HEK293 (cell line): ENCODE measurements around the gene STRADA.

Source experiments
- CTCF ChIA-PET: fragments of 350-600 bp; formaldehyde crosslinking; extraction: SDS; loops from one replicate; lab custom pipeline; 2021; ENCODE audit warnings: antibody characterized with exemption; lab: Yijun Ruan, JAX
- POLR2A ChIA-PET: fragments of 300-600 bp; formaldehyde crosslinking; extraction: SDS; loops from one replicate; lab custom pipeline; 2020; ENCODE audit warnings: antibody characterized with exemption, inconsistent platforms; lab: Yijun Ruan, JAX
- H3K27ac ChIP-seq: fragments of 200-500 bp; sonication (Bioruptor generic); 2 replicates; pipeline ENCODE4 v1.5.1; 2014; ENCODE audit warnings: low read depth, low read length, control low read depth, inconsistent platforms; ENCODE audit errors: extremely low read depth
- H3K36me3 ChIP-seq, 2 experiments: fragments of 200-500 bp in 1 of 2; sonication (Bioruptor generic) in 1 of 2; 1 replicate in 1 of 2; 2 replicates in 1 of 2; pipeline ENCODE4 v1.5.1; 2014 to 2017; ENCODE audit warnings: inconsistent platforms in 2 of 2, low read length in 2 of 2; ENCODE audit not compliant: control insufficient read depth in 2 of 2, insufficient read depth in 1 of 2
- H3K4me1 ChIP-seq: fragments of 200-500 bp; sonication (Bioruptor generic); 2 replicates; pipeline ENCODE4 v1.5.1; 2014; ENCODE audit warnings: mild to moderate bottlenecking, low read length, inconsistent platforms; ENCODE audit not compliant: control insufficient read depth, insufficient read depth
- H3K4me3 ChIP-seq: 2 replicates; pipeline ENCODE4 v1.5.1; 2011; ENCODE audit warnings: low read depth, mild to moderate bottlenecking, control low read depth, low read length, moderate library complexity
- H3K9me3 ChIP-seq: fragments of 200-500 bp; sonication (Bioruptor generic); 2 replicates; pipeline ENCODE4 v1.5.1; 2014; ENCODE audit warnings: low read depth, low read length, inconsistent platforms; ENCODE audit not compliant: control insufficient read depth, insufficient read depth
- GLI2 ChIP-seq: fragments of 450-650 bp; formaldehyde crosslinking; IDR thresholded peaks from 2 replicates; pipeline ENCODE4; 2017; ENCODE audit warnings: missing biosample characterization, missing genetic modification characterization, low read depth, borderline replicate concordance
- KLF1 ChIP-seq: fragments of 450-650 bp; formaldehyde crosslinking; IDR thresholded peaks from 2 replicates; pipeline ENCODE4 v1.5.1; 2016; ENCODE audit warnings: missing biosample characterization, missing genetic modification characterization
- MYNN ChIP-seq: fragments of 450-650 bp; formaldehyde crosslinking; IDR thresholded peaks from 2 replicates; pipeline ENCODE4 v1.5.1; 2016; ENCODE audit warnings: missing biosample characterization, missing genetic modification characterization, borderline replicate concordance
- OSR2 ChIP-seq: fragments of 450-650 bp; formaldehyde crosslinking; IDR thresholded peaks from 2 replicates; pipeline ENCODE4 v1.5.1; 2016; ENCODE audit warnings: missing biosample characterization, missing genetic modification characterization
- REST ChIP-seq: fragments of 450-650 bp; formaldehyde crosslinking; IDR thresholded peaks from 2 replicates; pipeline ENCODE4 v1.5.1; 2016; ENCODE audit warnings: missing biosample characterization, missing genetic modification characterization
- SCRT2 ChIP-seq: fragments of 450-650 bp; formaldehyde crosslinking; IDR thresholded peaks from 2 replicates; pipeline ENCODE4 v1.5.1; 2016; ENCODE audit warnings: missing biosample characterization, missing genetic modification characterization
- TRIM28 ChIP-seq: IDR thresholded peaks from 2 replicates; pipeline ENCODE4 v1.6.1; 2011; ENCODE audit warnings: low read length, control low read depth, borderline replicate concordance
- ZBTB20 ChIP-seq: fragments of 450-650 bp; formaldehyde crosslinking; IDR thresholded peaks from 2 replicates; pipeline ENCODE4 v1.5.1; 2016; ENCODE audit warnings: missing biosample characterization, missing genetic modification characterization
- ZNF155 ChIP-seq: fragments of 450-650 bp; formaldehyde crosslinking; IDR thresholded peaks from 2 replicates; pipeline ENCODE4 v1.5.1; 2016; ENCODE audit warnings: missing biosample characterization, missing genetic modification characterization
- ZNF157 ChIP-seq: fragments of 450-650 bp; formaldehyde crosslinking; IDR thresholded peaks from 2 replicates; pipeline ENCODE4 v1.5.1; 2016; ENCODE audit warnings: missing biosample characterization, missing genetic modification characterization
- ZNF266 ChIP-seq: fragments of 450-650 bp; formaldehyde crosslinking; IDR thresholded peaks from 2 replicates; pipeline ENCODE4 v1.5.1; 2016; ENCODE audit warnings: missing biosample characterization, missing genetic modification characterization, low read depth
- ZNF274 ChIP-seq, 2 experiments: fragments of 200-500 bp in 1 of 2; fragments of 450-650 bp in 1 of 2; sonication (Bioruptor generic) in 1 of 2; formaldehyde crosslinking in 1 of 2; IDR thresholded peaks; 2 replicates each; pipeline versions ENCODE4 v1.5.1 to v1.6.1; 2014 to 2016; ENCODE audit warnings: borderline replicate concordance in 1 of 2, inconsistent platforms in 1 of 2, low read length in 1 of 2, missing biosample characterization in 1 of 2, missing genetic modification characterization in 1 of 2
- ZNF324 ChIP-seq: fragments of 450-650 bp; formaldehyde crosslinking; IDR thresholded peaks from 2 replicates; pipeline ENCODE4 v1.5.1; 2016; ENCODE audit warnings: missing biosample characterization, missing genetic modification characterization
- ZNF362 ChIP-seq: fragments of 450-650 bp; formaldehyde crosslinking; IDR thresholded peaks from 2 replicates; pipeline ENCODE4 v1.5.1; 2016; ENCODE audit warnings: missing biosample characterization, missing genetic modification characterization
- ZNF48 ChIP-seq: fragments of 450-650 bp; formaldehyde crosslinking; IDR thresholded peaks from 2 replicates; pipeline ENCODE4 v1.5.1; 2016; ENCODE audit warnings: missing biosample characterization, missing genetic modification characterization
- ZNF510 ChIP-seq: fragments of 450-650 bp; formaldehyde crosslinking; IDR thresholded peaks from 2 replicates; pipeline ENCODE4 v1.5.1; 2018; ENCODE audit warnings: mild to moderate bottlenecking, missing genetic modification characterization, missing biosample characterization; ENCODE audit not compliant: insufficient replicate concordance
- ZNF561 ChIP-seq: fragments of 450-650 bp; IDR thresholded peaks from 2 replicates; pipeline ENCODE4 v1.5.1; 2018; ENCODE audit warnings: missing biosample characterization, missing genetic modification characterization, borderline replicate concordance
- ZNF600 ChIP-seq: fragments of 450-650 bp; formaldehyde crosslinking; IDR thresholded peaks from 2 replicates; pipeline ENCODE4 v1.5.1; 2016; ENCODE audit warnings: missing biosample characterization, missing genetic modification characterization
- ZNF629 ChIP-seq: fragments of 450-650 bp; formaldehyde crosslinking; IDR thresholded peaks from 2 replicates; pipeline ENCODE4 v1.5.1; 2017; ENCODE audit warnings: missing biosample characterization, missing genetic modification characterization
- ZNF658 ChIP-seq: fragments of 450-650 bp; formaldehyde crosslinking; IDR thresholded peaks from 2 replicates; pipeline ENCODE4; 2016; ENCODE audit warnings: missing biosample characterization, missing genetic modification characterization
- ZNF670 ChIP-seq: fragments of 450-650 bp; formaldehyde crosslinking; IDR thresholded peaks from 2 replicates; pipeline ENCODE4 v1.5.1; 2016; ENCODE audit warnings: missing biosample characterization, missing genetic modification characterization, low read depth
- ZNF707 ChIP-seq: fragments of 450-650 bp; formaldehyde crosslinking; IDR thresholded peaks from 2 replicates; pipeline ENCODE4 v1.5.1; 2016; ENCODE audit warnings: missing biosample characterization, missing genetic modification characterization
- ZNF785 ChIP-seq: fragments of 450-650 bp; formaldehyde crosslinking; IDR thresholded peaks from 2 replicates; pipeline ENCODE4 v1.5.1; 2016; ENCODE audit warnings: missing biosample characterization, missing genetic modification characterization
- ZNF843 ChIP-seq: fragments of 450-650 bp; formaldehyde crosslinking; IDR thresholded peaks from 2 replicates; pipeline ENCODE4 v1.5.1; 2016; ENCODE audit warnings: missing biosample characterization, missing genetic modification characterization
- ZSCAN4 ChIP-seq: fragments of 450-650 bp; formaldehyde crosslinking; IDR thresholded peaks from 2 replicates; pipeline ENCODE4 v1.5.1; 2017; ENCODE audit warnings: missing biosample characterization, missing genetic modification characterization
- ZSCAN5A ChIP-seq: fragments of 450-650 bp; formaldehyde crosslinking; IDR thresholded peaks from 2 replicates; pipeline ENCODE4 v1.5.1; 2016; ENCODE audit warnings: missing biosample characterization, missing genetic modification characterization
- ZXDB ChIP-seq: fragments of 450-650 bp; formaldehyde crosslinking; IDR thresholded peaks from 2 replicates; pipeline ENCODE4 v1.5.1; 2016; ENCODE audit warnings: missing biosample characterization, missing genetic modification characterization

Gene STRADA

GRCh38 chr17:63768433-63768832, 26.8 kb upstream of the STRADA start:
- no peak for TF ChIP-seq ZNF266 (tag by site-specific recombination)
- TF ChIP-seq OSR2 (tag by site-specific recombination) = no peak
- no peak for TF ChIP-seq ZXDB (tag by site-specific recombination)
- no peak for TF ChIP-seq KLF1 (tag by site-specific recombination)
- no peak for TF ChIP-seq ZNF274 (IDR thresholded peaks at IDR 0.05; ENCODE audit: low read length)
- TF ChIP-seq ZNF274 (tag by site-specific recombination; IDR thresholded peaks at IDR 0.05; ENCODE audit: borderline replicate concordance) = no peak
- TF ChIP-seq ZNF707 (tag by site-specific recombination) = no peak
- TF ChIP-seq ZNF155 = no peak
- TF ChIP-seq ZBTB20 (tag by site-specific recombination) = no peak
- TF ChIP-seq TRIM28 = no peak
- TF ChIP-seq ZNF324 (tag by site-specific recombination) = no peak
- TF ChIP-seq ZNF157 (tag by site-specific recombination) = no peak
- no peak for TF ChIP-seq ZNF561
- TF ChIP-seq ZSCAN4 (tag by site-specific recombination) = no peak
- TF ChIP-seq ZNF510 = no peak
- Histone ChIP-seq H3K4me3 (no peak overlapping the region), H3K36me3 (peaks cover 39 to 69% of the 10 kb centered on the region in 2 experiments), H3K4me1 (no peaks in the 10 kb centered on the region), H3K27ac (no peak overlapping the region), H3K9me3 (no peaks in the 10 kb centered on the region)
- ChIA-PET CTCF (interaction anchor here (0.6 to 1.1 kb wide), 4 partner anchors 11 to 88 kb away, joined by 3 to 4 read pairs (median 3); no protein-coding TSS in a partner anchor), POLR2A (interaction anchor here (1.0 kb wide), 1 partner anchor 146 kb away, joined by 4 read pairs; the partner anchor contains the start of gene MAP3K3)

GRCh38 chr17:63766754-63767153, 25.2 kb upstream of the STRADA start:
- ChIA-PET CTCF (interaction anchor here (0.6 to 1.3 kb wide), 8 partner anchors 9 to 1696 kb away, joined by 3 to 7 read pairs (median 3); no protein-coding TSS in a partner anchor), POLR2A (interaction anchor here (0.5 kb wide), 1 partner anchor 15 kb away, joined by 3 read pairs; no protein-coding TSS in a partner anchor)
- Histone ChIP-seq H3K36me3 (peaks cover 56 to 86% of the 10 kb centered on the region in 2 experiments), H3K4me1 (no peaks in the 10 kb centered on the region), H3K4me3 (no peak overlapping the region), H3K27ac (no peak overlapping the region), H3K9me3 (no peaks in the 10 kb centered on the region)
- TF ChIP-seq ZNF629 (tag by site-specific recombination) (no peak), ZNF785 (tag by site-specific recombination) (no peak), ZSCAN5A (tag by site-specific recombination) (no peak), ZNF48 (no peak)

- Histone ChIP-seq H3K4me3 (no peak overlapping the region), H3K36me3 (peaks cover 76 to 89% of the 10 kb centered on the region in 2 experiments), H3K4me1 (no peaks in the 10 kb centered on the region), H3K27ac (no peak overlapping the region), H3K9me3 (no peaks in the 10 kb centered on the region)
- CTCF ChIA-PET = interaction anchor here (0.6 to 1.7 kb wide), 4 partner anchors 33 to 339 kb away, joined by 3 to 5 read pairs (median 4); no protein-coding TSS in a partner anchor
- POLR2A ChIA-PET = interaction anchor here (0.6 to 1.4 kb wide), 5 partner anchors 9 to 101 kb away, joined by 3 to 6 read pairs (median 3); partner anchors contain the start of genes CCDC47 and DDX42
- TF ChIP-seq ZNF670 = no peak
- no peak for TF ChIP-seq ZNF843 (tag by site-specific recombination)
- no peak for TF ChIP-seq MYNN (tag by site-specific recombination)
- no peak for TF ChIP-seq SCRT2
- TF ChIP-seq ZNF600 (tag by site-specific recombination) = no peak
- no peak for TF ChIP-seq ZNF362 (tag by site-specific recombination)
- no peak for TF ChIP-seq REST (tag by site-specific recombination)
- no peak for TF ChIP-seq ZNF658 (tag by site-specific recombination)
- no peak for TF ChIP-seq GLI2 (tag by site-specific recombination)
These were observed 23.1 kb upstream of the STRADA start for GRCh38 chr17:63764716-63765115.
